Mammary epithelial cell (primary cell): ENCODE results near the gene RAI14.

Source experiments
- CTCF ChIP-seq, 2 donors: IDR thresholded peaks in 1 of 2; conservative IDR thresholded peaks in 1 of 2; 2 replicates each; pipeline ENCODE4 v1.5.1; 2011 to 2012; ENCODE audit warnings: inconsistent platforms in 2 of 2, low read length in 2 of 2, mild to moderate bottlenecking in 2 of 2, control low read depth in 1 of 2, low read depth in 1 of 2; ENCODE audit not compliant: insufficient read depth in 1 of 2; ENCODE audit errors: extremely low read depth in 1 of 2
- EZH2 ChIP-seq: IDR thresholded peaks from 2 replicates; pipeline ENCODE4 v1.6.1; 2012; ENCODE audit warnings: low read length, inconsistent platforms, borderline replicate concordance

GRCh38 chr5:34734326-34734725 lies 78.2 kb downstream of the RAI14 start:
- TF ChIP-seq EZH2: no peak
- TF ChIP-seq CTCF (conservative IDR thresholded peaks at IDR 0.05 in 1 of 2, IDR thresholded peaks at IDR 0.05 in 1 of 2; ENCODE audit: extremely low read depth in 1 of 2, insufficient read depth in 1 of 2, low read depth in 1 of 2, low read length in 2 of 2): no peak
